PFSK-1 (cell line): ENCODE measurements around the gene ETV2.

Experiments used
- FOXP2 ChIP-seq: optimal IDR thresholded peaks from 2 replicates; pipeline ENCODE3; 2011; ENCODE audit warnings: borderline replicate concordance, control low read depth, inconsistent platforms; ENCODE audit not compliant: insufficient read depth; ENCODE audit errors: extremely low read length, extremely low read depth
- POLR2AphosphoS5 ChIP-seq: IDR thresholded peaks from 2 replicates; pipeline ENCODE4 v1.6.1; 2012; ENCODE audit warnings: low read depth, mild to moderate bottlenecking, control low read depth, low read length, moderate library complexity
- REST ChIP-seq, 2 experiments: IDR thresholded peaks; 2 replicates each; pipeline versions ENCODE4 v1.6.1 to v1.8.0; 2011 to 2012; ENCODE audit warnings: low read depth in 2 of 2, low read length in 2 of 2, control low read depth in 1 of 2, inconsistent platforms in 1 of 2, mild to moderate bottlenecking in 1 of 2, moderate library complexity in 1 of 2; ENCODE audit not compliant: insufficient read depth in 1 of 2
- SIN3A ChIP-seq: IDR thresholded peaks from 2 replicates; pipeline ENCODE4 v1.6.1; 2012; ENCODE audit warnings: mild to moderate bottlenecking, low read length, moderate library complexity, borderline replicate concordance; ENCODE audit not compliant: insufficient read depth
- TAF1 ChIP-seq: IDR thresholded peaks from 2 replicates; pipeline ENCODE4 v1.6.1; 2012; ENCODE audit warnings: low read length, control low read depth, borderline replicate concordance; ENCODE audit not compliant: insufficient read depth

Gene ETV2

GRCh38 chr19:35639863-35640262 lies 1.7 kb upstream of the ETV2 start:
- TF ChIP-seq REST (IDR thresholded peaks at IDR 0.05; ENCODE audit: insufficient read depth in 1 of 2, low read depth in 2 of 2, low read length in 2 of 2): no peak
- no peak for TF ChIP-seq TAF1
- no peak for TF ChIP-seq POLR2AphosphoS5
- TF ChIP-seq FOXP2: no peak
- TF ChIP-seq SIN3A: no peak

GRCh38 chr19:35642312-35642711 lies 767 bp downstream of the ETV2 start:
- TF ChIP-seq REST (IDR thresholded peaks at IDR 0.05; ENCODE audit: insufficient read depth in 1 of 2, low read depth in 2 of 2, low read length in 2 of 2) (no peak), SIN3A (no peak), POLR2AphosphoS5 (no peak), FOXP2 (no peak), TAF1 (no peak)

GRCh38 chr19:35642798-35643254 lies 1.3 kb downstream of the ETV2 start:
- TF ChIP-seq TAF1: no peak
- no peak for TF ChIP-seq FOXP2
- TF ChIP-seq POLR2AphosphoS5: no peak
- TF ChIP-seq SIN3A: no peak
- TF ChIP-seq REST (IDR thresholded peaks at IDR 0.05; ENCODE audit: insufficient read depth in 1 of 2, low read depth in 2 of 2, low read length in 2 of 2): no peak

GRCh38 chr19:35643255-35644205 lies 2.0 kb downstream of the ETV2 start:
- TF ChIP-seq REST (IDR thresholded peaks at IDR 0.05; ENCODE audit: insufficient read depth in 1 of 2, low read depth in 2 of 2, low read length in 2 of 2) (no peak), TAF1 (peak; percentile 73; the same call in 1 of the 2 replicates), POLR2AphosphoS5 (peak; percentile 64), FOXP2 (peak; percentile 42)
